Heart right ventricle (tissue), 16 donors: ENCODE results near the gene KIAA1328. TPM values are rescaled to one million over a fixed set of nuclear protein-coding genes. Genes with fewer than 3 reads are reported as not detected.
A peak's percentile ranks its signal among the peaks of the same experiment; 100 is the strongest.

Experiments
- ATAC-seq, 8 donors: fragments of 200-7000 bp; cut with Tn5 transposase; one replicate each; pipeline ENCODE4 v1.9.1; 2020; ENCODE audit warnings: mild to moderate bottlenecking in 8 of 8, moderate library complexity in 8 of 8, moderate number of reproducible peaks in 1 of 8
- DNase-seq, 2 donors: peaks; one replicate each; pipeline ENCODE4 v3.0.0-alpha.2; 2020
- H3K27ac ChIP-seq, 10 donors: fragments of 200-600 bp; sonication (generic) in 2 of 10; one replicate each; pipeline versions ENCODE4 v1.5.0 to v1.8.0; 2020 to 2022; ENCODE audit warnings: mild to moderate bottlenecking in 3 of 10
- H3K27me3 ChIP-seq, 7 donors: fragments of 200-600 bp; one replicate each; pipeline ENCODE4 v1.8.0; 2021 to 2022; ENCODE audit warnings: mild to moderate bottlenecking in 2 of 7
- H3K36me3 ChIP-seq, 9 donors: fragments of 200-600 bp; sonication (generic) in 1 of 9; one replicate each; pipeline versions ENCODE4 v1.5.0 to v1.8.0; 2020 to 2022; ENCODE audit warnings: mild to moderate bottlenecking in 2 of 9
- H3K4me1 ChIP-seq, 9 donors: fragments of 200-600 bp; sonication (generic) in 1 of 9; one replicate each; pipeline versions ENCODE4 v1.5.0 to v1.8.0; 2020 to 2022; ENCODE audit warnings: mild to moderate bottlenecking in 4 of 9
- H3K4me3 ChIP-seq, 10 donors: fragments of 200-600 bp; sonication (generic) in 2 of 10; one replicate each; pipeline versions ENCODE4 v1.5.0 to v1.8.0; 2020 to 2022; ENCODE audit warnings: mild to moderate bottlenecking in 7 of 10, moderate library complexity in 2 of 10
- H3K9me3 ChIP-seq, 11 donors: fragments of 200-600 bp in 10 of 11; sonication (generic) in 2 of 11; one replicate each; pipeline versions ENCODE4 v1.5.0 to v1.8.0; 2013 to 2022; ENCODE audit warnings: mild to moderate bottlenecking in 2 of 11, control low read depth in 1 of 11, moderate library complexity in 1 of 11
- CTCF ChIP-seq, 9 donors: fragments of 200-600 bp; sonication (generic) in 2 of 9; IDR thresholded peaks; one replicate each; pipeline versions ENCODE4 v1.5.0 to v1.8.0; 2021 to 2022; ENCODE audit warnings: antibody characterized with exemption in 9 of 9, mild to moderate bottlenecking in 5 of 9, moderate library complexity in 1 of 9
- WGBS, 2 donors: extraction: QIAGEN DNeasy Blood & Tissue Kit; methylation state at CpG; one replicate each; pipeline ENCODE4 v1.1.7; 2013; ENCODE audit warnings: inconsistent platforms in 1 of 2; 5-methylcytosine and 5-hydroxymethylcytosine counted together
- intact Hi-C, 10 donors: fragments of 100-400 bp; cut with DNase I; formaldehyde crosslinking; loops; one replicate each; pipeline versions ENCODE4 v1.11.1 to v1.14.2; 2022
- polyA plus RNA-seq, 2 donors: library from polyadenylated mRNA; stranded (reverse); fragments of 200-250 nt; gene quantifications; one replicate each; pipeline ENCODE4 v1.2.3, GENCODE V29; 2013
- total RNA-seq, 10 donors: library from RNA; stranded (reverse); fragmentation: NEBNext Ultra II Directional in 3 of 10; extraction: Animal tissue kit (Norgen Biotek cat#: 25700) in 3 of 10; gene quantifications; one replicate each; pipeline versions ENCODE4 v1.2.1 to v1.2.4, GENCODE V29; 2021 to 2023
- donor health status: Arrhythmogenic right ventricular cardiomyopathy.
- donor health status: ischemic (EF 13 %, LVEDD 7.1; RV severe dilation, severe dysfunction).
- donor health status: healthy with polysubstance abuse.
- donor health status: DM: no; HTN: yes; CAD: no.
- donor health status: DM: no; HTN: no; CAD: no.
- donor health status: ischemic (EF 25% LVEDD 6.9; RV normal size, moderate dysfunction).
- donor health status: ischemic (EF 25% LVEDD 5.7; RV mildly dilated, moderate dysfunction).
- donor health status: healthy.
- donor health status: DM: yes; HTN: yes; CAD: no.
- donor health status: Ischemic cardiomyopathy.
- donor health status: ischemic (EF 35%, LVEDD 5.7; RV mildly dilated, moderate dysfunction).
- donor health status: nonischemic (EF 11% LVEDD 7.7; RV severe dilation, severe dysfunction).
- donor health status: DM: yes; HTN: yes; CAD: no.
- donor health status: PGD.
- donor health status: ischemic (EF 29% LVEDD 5.4; RV normal size, mild dysfunction).
- donor health status: nonischemic (EF 23%, LVEDD 6.1; RV moderate dilation, normal function).

The KIAA1328 gene
- total and polyA plus RNA-seq, 12 donors: 1.9 to 6.3 (median 5.1) TPM

DNA sequence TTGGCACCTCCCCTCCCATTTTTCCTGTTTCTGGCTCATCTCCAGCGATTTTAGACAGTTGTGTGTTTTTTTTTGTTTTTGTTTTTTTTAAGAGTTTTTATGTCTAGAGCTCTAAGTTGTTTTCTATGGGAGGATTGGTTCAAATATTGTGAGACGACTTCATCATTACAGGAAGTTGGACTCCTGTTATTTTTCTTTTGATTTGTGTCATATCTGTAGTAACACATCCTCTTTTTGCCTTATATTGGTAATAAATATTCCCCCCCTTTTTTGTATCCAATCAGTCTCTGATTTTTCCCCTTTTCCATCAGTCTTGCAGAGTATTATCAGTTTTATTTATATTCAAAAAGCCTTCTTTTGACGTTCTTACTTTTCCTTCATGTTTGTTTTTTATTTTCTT is 89.0 kb downstream of the KIAA1328 start:
- Histone ChIP-seq H3K36me3 (peaks cover 0 to 5% (median 0%) of the 10 kb centered on the region in 9 donors), H3K4me1 (no peaks in the 10 kb centered on the region), H3K4me3 (no peak overlapping the region), H3K9me3 (peaks cover 0 to 12% (median 0%) of the 10 kb centered on the region in 11 donors), H3K27ac (no peak overlapping the region), H3K27me3 (no peaks in the 10 kb centered on the region)
- 80 to 81% methylated on average over 3 of the region's 3 CpGs for WGBS, 2 donors
- intact Hi-C loops: no loop called here
- no peak for DNase-seq
- no peak for TF ChIP-seq CTCF (IDR thresholded peaks at IDR 0.05)
- ATAC-seq: no peak

GRCh38 chr18:36929601-36930000 is 100.7 kb downstream of the KIAA1328 start:
- no peak overlapping the region for H3K4me3 ChIP-seq
- no peak overlapping the region for H3K27ac ChIP-seq
- H3K27me3 ChIP-seq: no peaks in the 10 kb centered on the region
- DNase-seq (no peak), ATAC-seq (no peak)
- intact Hi-C loops: no loop called here
- 93 to 99% methylated on average over 2 of the region's 2 CpGs for WGBS, 2 donors
- peaks cover 0 to 6% (median 0%) of the 10 kb centered on the region in 9 donors for H3K36me3 ChIP-seq
- peaks cover 0 to 1% (median 0%) of the 10 kb centered on the region in 9 donors for H3K4me1 ChIP-seq
- TF ChIP-seq CTCF (IDR thresholded peaks at IDR 0.05): no peak
- H3K9me3 ChIP-seq: no peaks in the 10 kb centered on the region

DNA sequence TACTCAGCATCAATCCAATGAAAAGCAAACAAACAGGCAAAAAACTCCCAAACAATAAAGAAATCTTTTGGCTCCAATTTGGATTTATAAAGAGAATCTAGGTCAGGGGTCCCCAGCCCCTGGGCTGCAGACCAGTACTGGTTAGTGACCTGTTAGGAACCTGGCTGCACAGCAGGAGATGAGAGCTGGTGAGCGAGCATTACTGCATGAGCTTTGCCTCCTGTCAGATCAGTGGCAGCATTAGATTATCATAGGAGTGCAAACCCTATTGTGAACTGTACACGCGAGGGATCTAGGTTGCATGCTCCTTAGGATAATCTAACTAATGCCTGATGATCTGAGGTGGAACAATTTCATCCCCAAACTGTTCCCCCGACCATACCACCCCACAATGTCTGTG is 102.2 kb downstream of the KIAA1328 start:
- 94 to 96% methylated on average over 4 of the region's 4 CpGs for WGBS, 2 donors
- peaks cover 0 to 10% (median 4%) of the 10 kb centered on the region in 9 donors for H3K4me1 ChIP-seq
- peaks cover 0 to 2% (median 0%) of the 10 kb centered on the region in 11 donors for H3K9me3 ChIP-seq
- H3K4me3 ChIP-seq: no peak overlapping the region
- no peak for TF ChIP-seq CTCF (IDR thresholded peaks at IDR 0.05)
- no peak overlapping the region for H3K27ac ChIP-seq
- ATAC-seq (no peak), DNase-seq (no peak)
- intact Hi-C loops: no loop called here
- H3K27me3 ChIP-seq: no peaks in the 10 kb centered on the region
- H3K36me3 ChIP-seq: peaks cover 0 to 3% (median 0%) of the 10 kb centered on the region in 9 donors

GRCh38 chr18:36933552-36933951 is 104.6 kb downstream of the KIAA1328 start:
- no peaks in the 10 kb centered on the region for H3K27me3 ChIP-seq
- H3K36me3 ChIP-seq: peaks cover 0 to 15% (median 0%) of the 10 kb centered on the region in 9 donors
- DNase-seq (no peak), ATAC-seq (peak in 1 of 8 donors; percentile 30)
- intact Hi-C loops: no loop called here
- H3K4me3 ChIP-seq: no peak overlapping the region
- H3K9me3 ChIP-seq: peaks cover 0 to 22% (median 6%) of the 10 kb centered on the region in 11 donors
- no peak overlapping the region for H3K27ac ChIP-seq
- TF ChIP-seq CTCF (IDR thresholded peaks at IDR 0.05): no peak
- H3K4me1 ChIP-seq: peaks cover 0 to 10% (median 4%) of the 10 kb centered on the region in 9 donors
- WGBS, 2 donors: 96 to 99% methylated on average over 2 of the region's 2 CpGs
